Loucy (cell line): Measurements from ENCODE around the gene FBXW9.

Experiments
- CTCF ChIP-seq: fragments of 200-600 bp; sonication (generic); conservative IDR thresholded peaks from 2 replicates; pipeline ENCODE4 v1.5.1; 2014; ENCODE audit warnings: mild to moderate bottlenecking, antibody characterized with exemption, low read length
- EZH2phosphoT487 ChIP-seq: fragments of 200-600 bp; IDR thresholded peaks from 2 replicates; pipeline ENCODE4 v1.6.1; 2018; ENCODE audit warnings: antibody characterized with exemption, mild to moderate bottlenecking, moderate library complexity, borderline replicate concordance

- TF ChIP-seq CTCF (no peak), EZH2phosphoT487 (no peak)
Measured at GRCh38 chr19:12647047-12647446, 49.4 kb downstream of the FBXW9 start.
